Vagina (tissue), 2 donors: ENCODE measurements around the gene TEX36.

Source experiments
- POLR2A ChIP-seq, 2 donors: fragments of 450-650 bp; IDR thresholded peaks; one replicate each; pipeline ENCODE4 v1.6.1; 2017; ENCODE audit warnings: antibody characterized with exemption in 2 of 2, mild to moderate bottlenecking in 2 of 2, moderate library complexity in 2 of 2
- POLR2AphosphoS5 ChIP-seq, 2 donors: sonication (generic); formaldehyde crosslinking; IDR thresholded peaks; one replicate each; pipeline ENCODE4 v1.9.0; 2017; ENCODE audit warnings: antibody characterized with exemption in 2 of 2, mild to moderate bottlenecking in 2 of 2, low read depth in 1 of 2; ENCODE audit not compliant: insufficient read depth in 1 of 2
- TF ChIP-seq, protein P1 (sequence below), 3 experiments: fragments of 450-650 bp in 2 of 3; fragments of 200-600 bp in 1 of 3; sonication (generic) in 1 of 3; IDR thresholded peaks; one replicate each; pipeline ENCODE4 v1.5.1; 2017 to 2019; ENCODE audit warnings: antibody characterized with exemption in 3 of 3, mild to moderate bottlenecking in 2 of 3, moderate library complexity in 2 of 3

- TF ChIP-seq POLR2A (IDR thresholded peaks at IDR 0.05) (no peak), POLR2AphosphoS5 (IDR thresholded peaks at IDR 0.05; ENCODE audit: insufficient read depth in 1 of 2, low read depth in 1 of 2) (no peak)
- TF ChIP-seq, protein P1, sequence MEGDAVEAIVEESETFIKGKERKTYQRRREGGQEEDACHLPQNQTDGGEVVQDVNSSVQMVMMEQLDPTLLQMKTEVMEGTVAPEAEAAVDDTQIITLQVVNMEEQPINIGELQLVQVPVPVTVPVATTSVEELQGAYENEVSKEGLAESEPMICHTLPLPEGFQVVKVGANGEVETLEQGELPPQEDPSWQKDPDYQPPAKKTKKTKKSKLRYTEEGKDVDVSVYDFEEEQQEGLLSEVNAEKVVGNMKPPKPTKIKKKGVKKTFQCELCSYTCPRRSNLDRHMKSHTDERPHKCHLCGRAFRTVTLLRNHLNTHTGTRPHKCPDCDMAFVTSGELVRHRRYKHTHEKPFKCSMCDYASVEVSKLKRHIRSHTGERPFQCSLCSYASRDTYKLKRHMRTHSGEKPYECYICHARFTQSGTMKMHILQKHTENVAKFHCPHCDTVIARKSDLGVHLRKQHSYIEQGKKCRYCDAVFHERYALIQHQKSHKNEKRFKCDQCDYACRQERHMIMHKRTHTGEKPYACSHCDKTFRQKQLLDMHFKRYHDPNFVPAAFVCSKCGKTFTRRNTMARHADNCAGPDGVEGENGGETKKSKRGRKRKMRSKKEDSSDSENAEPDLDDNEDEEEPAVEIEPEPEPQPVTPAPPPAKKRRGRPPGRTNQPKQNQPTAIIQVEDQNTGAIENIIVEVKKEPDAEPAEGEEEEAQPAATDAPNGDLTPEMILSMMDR (IDR thresholded peaks at IDR 0.05): no peak
These were observed 23.9 kb downstream of the TEX36 start for GRCh38 chr10:125659071-125659470.
